Keratinocyte (primary cell): ENCODE results near the gene ICE2.

Experiments
- CTCF ChIP-seq, 3 experiments: IDR thresholded peaks in 1 of 3; conservative IDR thresholded peaks in 1 of 3; optimal IDR thresholded peaks in 1 of 3; 2 replicates in 2 of 3; 3 replicates in 1 of 3; pipeline versions ENCODE3 to v1.5.1; 2011; ENCODE audit warnings: low read length in 3 of 3, mild to moderate bottlenecking in 3 of 3, moderate library complexity in 2 of 3, control low read depth in 1 of 3, inconsistent platforms in 1 of 3; ENCODE audit not compliant: insufficient read depth in 2 of 3; ENCODE audit errors: extremely low read depth in 1 of 3
- EZH2 ChIP-seq: IDR thresholded peaks from one replicate; pipeline ENCODE4 v1.6.1; 2012; ENCODE audit warnings: inconsistent platforms, mild to moderate bottlenecking, low read length, moderate library complexity

GRCh38 chr15:60473135-60473534 is 5.8 kb downstream of the ICE2 start:
- TF ChIP-seq CTCF (optimal IDR thresholded peaks at IDR 0.05 in 1 of 3, IDR thresholded peaks at IDR 0.05 in 1 of 3, conservative IDR thresholded peaks at IDR 0.05 in 1 of 3; ENCODE audit: extremely low read depth in 1 of 3, insufficient read depth in 2 of 3, low read length in 3 of 3) (no peak), EZH2 (no peak)
